ENCODE data around the gene UGDH. TPM values are rescaled to one million over a fixed set of nuclear protein-coding genes. Genes with fewer than 3 reads are reported as not detected.

Gene UGDH
- total and polyA plus RNA-seq, 10 of the 15 experiments (the other 5 are each of a cell fraction or from before 2014, with no cell fraction given) = 11.1 to 60.3 (median 26.8) TPM

GRCh38 chr4:39571054-39571453 lies 43.8 kb upstream of the UGDH start (continued):
- no peak for TF ChIP-seq SKIL (IDR thresholded peaks at IDR 0.05; ENCODE audit: low read depth, poor library complexity, severe bottlenecking)
- TF ChIP-seq USF1 (IDR thresholded peaks at IDR 0.05; ENCODE audit: borderline replicate concordance, extremely low read length, insufficient read depth, low read depth, low read length) = no peak
- no peak for TF ChIP-seq TARDBP (IDR thresholded peaks at IDR 0.05; ENCODE audit: borderline replicate concordance)

- Histone ChIP-seq H3K36me3 (ENCODE audit: control insufficient read depth in 2 of 2, insufficient read depth in 2 of 2, low read length in 1 of 2) (peaks cover 3 to 9% of the 10 kb centered on the region in 2 experiments), H3K4me1 (ENCODE audit: control insufficient read depth, insufficient read depth, low read length) (peaks cover 7% of the 10 kb centered on the region), H3K79me2 (ENCODE audit: control insufficient read depth, insufficient read depth, low read length) (no peaks in the 10 kb centered on the region; the same call in 1 of the 2 replicates), H4K20me1 (ENCODE audit: control insufficient read depth, insufficient read depth) (no peaks in the 10 kb centered on the region), H3K27me3 (replicated peaks in 1 of 2; ENCODE audit: control insufficient read depth in 2 of 2, insufficient read depth in 2 of 2, low read length in 1 of 2) (no peaks in the 10 kb centered on the region), H2AFZ (ENCODE audit: control insufficient read depth, low read depth, low read length) (peak overlapping the region; percentile 89), H3K27ac (ENCODE audit: control insufficient read depth, insufficient read depth) (peak overlapping the region; percentile 82), H3K9ac (ENCODE audit: control insufficient read depth, insufficient read depth, low read length) (peak overlapping the region; percentile 57), H3K4me2 (ENCODE audit: control insufficient read depth, insufficient read depth) (peak overlapping the region; percentile 92), H3K9me3 (replicated peaks; ENCODE audit: control insufficient read depth, insufficient read depth, low read length) (peaks cover 6% of the 10 kb centered on the region; the same call in 2 of the 3 replicates), H3K4me3 (peak overlapping the region; percentile 8; the same call in 1 of the 2 replicates)
- TF ChIP-seq MEF2B (IDR thresholded peaks at IDR 0.05; ENCODE audit: partially characterized antibody, poor library complexity, severe bottlenecking) (peak; percentile 25), CUX1 (IDR thresholded peaks at IDR 0.05; ENCODE audit: insufficient replicate concordance, low read depth, low read length) (no peak), RELA (IDR thresholded peaks at IDR 0.05; ENCODE audit: borderline replicate concordance, partially characterized antibody) (no peak), ATF2 (IDR thresholded peaks at IDR 0.05; ENCODE audit: low read length) (0 out of 2 replicates have a peak, but pooled peaks have one; percentile 2), ESRRA (IDR thresholded peaks at IDR 0.05; ENCODE audit: low read length) (no peak), STAT3 (IDR thresholded peaks at IDR 0.05; ENCODE audit: low read depth, low read length) (no peak), SREBF1 (IDR thresholded peaks at IDR 0.05; ENCODE audit: low read length) (no peak)
- FAIRE-seq (peak; percentile 91), DNase-seq (ENCODE audit: low read depth, low spot score) (no peak), ATAC-seq (peak; percentile 67)
- CTCF ChIA-PET = interaction anchor here (0.6 to 1.7 kb wide), 6 partner anchors 10 to 100 kb away, joined by 3 to 8 read pairs (median 4); partner anchors contain the start of gene UGDH
- RAD21 ChIA-PET (ENCODE audit: unreplicated experiment) = interaction anchor here (0.8 to 2.5 kb wide), 10 partner anchors 14 to 138 kb away, joined by 3 to 12 read pairs (median 4); partner anchors contain the start of genes SMIM14 and UGDH
- SMC1A ChIA-PET (ENCODE audit: uncharacterized antibody, unreplicated experiment) = interaction anchor here (1.0 to 2.5 kb wide), 14 partner anchors 10 to 70 kb away, joined by 3 to 19 read pairs (median 8); partner anchors contain the start of genes SMIM14 and UGDH
- POLR2A ChIA-PET = interaction anchor here (0.5 to 1.2 kb wide), 3 partner anchors 63 to 111 kb away, joined by 3 to 4 read pairs (median 4); no protein-coding TSS in a partner anchor
- 12% methylated on average over 4 of the region's 4 CpGs for WGBS (ENCODE audit: insufficient coverage, insufficient replicate concordance, low lambda C conversion rate, missing lambda C conversion rate)
- intact Hi-C loops (cut with micrococcal nuclease; ENCODE audit: unreplicated experiment) = no loop called here
- in situ Hi-C loops (cut with MboI) = no loop called here
- BruUV-seq (replicated peaks) = no TSS peak
Measured at GRCh38 chr4:39569209-39569608, 42.0 kb upstream of the UGDH start.

Data from GM12878 (cell line).